B cell (primary cell): Measurements from ENCODE around the gene ABCF3. TPM values are rescaled to one million over a fixed set of nuclear protein-coding genes. Genes with fewer than 3 reads are reported as not detected.

Experiments
- ATAC-seq: fragments of 200-7000 bp; cut with Tn5 transposase; one replicate; pipeline ENCODE4 v1.10.0; 2021; ENCODE audit warnings: low read depth, mild to moderate bottlenecking, moderate number of reproducible peaks, moderate library complexity
- CTCF ChIA-PET: fragments of 350-600 bp; sonication (Branson Sonifier 250); formaldehyde crosslinking; loops from one replicate; lab custom pipeline; 2021; ENCODE audit warnings: antibody characterized with exemption, inconsistent platforms; lab: Charles Lee
- POLR2A ChIA-PET: fragments of 350-600 bp; sonication (Branson Sonifier 250); formaldehyde crosslinking; loops from one replicate; lab custom pipeline; 2021; ENCODE audit warnings: antibody characterized with exemption; lab: Charles Lee
- DNase-seq: peaks from one replicate; pipeline ENCODE4 v3.0.0; 2013
- H2AFZ ChIP-seq: 2 replicates; pipeline ENCODE4 v1.6.1; 2012; ENCODE audit warnings: mild to moderate bottlenecking, low read depth, low read length; ENCODE audit not compliant: insufficient read depth, poor library complexity, severe bottlenecking
- H3K27ac ChIP-seq, 2 donors: 1 replicate in 1 of 2; 2 replicates in 1 of 2; pipeline ENCODE4 v1.5.1; 2012 to 2013; ENCODE audit warnings: low read length in 2 of 2, mild to moderate bottlenecking in 2 of 2, moderate library complexity in 1 of 2
- H3K27me3 ChIP-seq, 4 experiments: fragments of 200-600 bp in 1 of 4; sonication (generic) in 1 of 4; replicated peaks in 1 of 4; 1 replicate in 2 of 4; 2 replicates in 2 of 4; pipeline versions ENCODE4 v1.6.1 to v1.7.0; 2013 to 2016; ENCODE audit warnings: low read length in 3 of 4, mild to moderate bottlenecking in 2 of 4, mixed read lengths in 1 of 4, moderate library complexity in 1 of 4; ENCODE audit not compliant: insufficient read depth in 4 of 4, control insufficient read depth in 3 of 4; ENCODE audit errors: control extremely low read depth in 1 of 4
- H3K36me3 ChIP-seq, 2 experiments: replicated peaks in 1 of 2; 1 replicate in 1 of 2; 2 replicates in 1 of 2; pipeline versions ENCODE4 v1.6.1 to v1.7.1; 2013; ENCODE audit warnings: low read length in 1 of 2; ENCODE audit not compliant: insufficient read depth in 2 of 2, control insufficient read depth in 1 of 2; ENCODE audit errors: control extremely low read depth in 1 of 2, extremely low read depth in 1 of 2
- H3K4me1 ChIP-seq, 2 donors: fragments of 200-600 bp in 1 of 2; sonication (generic) in 1 of 2; 1 replicate in 1 of 2; 2 replicates in 1 of 2; pipeline versions ENCODE4 v1.5.1 to v1.6.1; 2013 to 2017; ENCODE audit warnings: low read length in 2 of 2; ENCODE audit not compliant: control insufficient read depth in 2 of 2, insufficient read depth in 2 of 2
- H3K4me2 ChIP-seq: replicated peaks from 2 replicates; pipeline ENCODE3; 2012; ENCODE audit warnings: mild to moderate bottlenecking, low read depth, low read length; ENCODE audit not compliant: poor library complexity, severe bottlenecking
- H3K4me3 ChIP-seq, 5 experiments: fragments of 200-600 bp in 1 of 5; sonication (generic) in 1 of 5; 1 replicate in 3 of 5; 2 replicates in 2 of 5; pipeline versions ENCODE4 v1.5.1 to v1.7.0; 2011 to 2016; ENCODE audit warnings: low read length in 4 of 5, mild to moderate bottlenecking in 4 of 5, low read depth in 2 of 5, control low read depth in 1 of 5, moderate library complexity in 1 of 5; ENCODE audit not compliant: insufficient read depth in 1 of 5; ENCODE audit errors: control extremely low read depth in 1 of 5, extremely low read depth in 1 of 5
- H3K79me2 ChIP-seq: fragments of 200-600 bp; sonication (generic); one replicate; pipeline ENCODE4 v1.6.0; 2016; ENCODE audit warnings: low read length; ENCODE audit not compliant: control insufficient read depth, insufficient read depth
- H3K9ac ChIP-seq: fragments of 200-600 bp; sonication (generic); 2 replicates; pipeline ENCODE4 v1.6.1; 2017; ENCODE audit warnings: mild to moderate bottlenecking, low read length, moderate library complexity
- H3K9me3 ChIP-seq, 3 donors: one replicate each; pipeline versions ENCODE4 v1.6.1 to v1.7.1; 2013; ENCODE audit warnings: low read length in 2 of 3; ENCODE audit not compliant: control insufficient read depth in 2 of 3, insufficient read depth in 1 of 3; ENCODE audit errors: control extremely low read depth in 1 of 3
- H4K20me1 ChIP-seq: 2 replicates; pipeline ENCODE4 v1.6.0; 2012; ENCODE audit warnings: mild to moderate bottlenecking, low read length; ENCODE audit not compliant: insufficient read depth, control insufficient read depth, poor library complexity, severe bottlenecking
- H3K27ac Mint-ChIP-seq: one replicate; pipeline ENCODE4 v1.8.0; 2021; ENCODE audit warnings: mixed read lengths
- H3K27me3 Mint-ChIP-seq: one replicate; pipeline ENCODE4 v1.8.0; 2021; ENCODE audit warnings: mixed read lengths
- H3K4me1 Mint-ChIP-seq: one replicate; pipeline ENCODE4 v1.8.0; 2021; ENCODE audit warnings: mixed read lengths
- H3K4me3 Mint-ChIP-seq: one replicate; pipeline ENCODE4 v1.8.0; 2021; ENCODE audit warnings: mixed read lengths
- H3K9me3 Mint-ChIP-seq: one replicate; pipeline ENCODE4 v1.8.0; 2022; ENCODE audit warnings: mixed read lengths; ENCODE audit not compliant: insufficient read depth
- CTCF ChIP-seq: fragments of 200-600 bp; IDR thresholded peaks from one replicate; pipeline ENCODE4 v1.8.0; 2022; ENCODE audit warnings: antibody characterized with exemption, mild to moderate bottlenecking
- EZH2 ChIP-seq: IDR thresholded peaks from 2 replicates; pipeline ENCODE4 v1.6.1; 2012; ENCODE audit warnings: borderline replicate concordance, low read depth, mild to moderate bottlenecking, moderate library complexity, low read length; ENCODE audit not compliant: insufficient read depth, poor library complexity, severe bottlenecking
- WGBS: methylation state at CpG from one replicate; pipeline ENCODE4 v1.1.5; 2013; ENCODE audit warnings: missing lambda C conversion rate; ENCODE audit not compliant: insufficient coverage; 5-methylcytosine and 5-hydroxymethylcytosine counted together
- intact Hi-C: fragments of 100-400 bp; cut with micrococcal nuclease; formaldehyde crosslinking; loops from one replicate; pipeline ENCODE4 v1.10.0; 2022
- polyA minus RNA-seq: library from RNA; depleted of rRNA, polyadenylated mRNA; stranded (reverse); fragments of >200 nt; gene quantifications from 2 replicates; pipeline ENCODE4 v1.2.3, GENCODE V29; 2012
- polyA plus RNA-seq: library from polyadenylated mRNA; depleted of rRNA; stranded (reverse); fragments of >200 nt; gene quantifications from 2 replicates; pipeline ENCODE4 v1.2.3, GENCODE V29; 2012
- total RNA-seq, 2 donors: library from RNA; stranded (reverse); fragments of 120-200 nt in 1 of 2; gene quantifications; 1 replicate in 1 of 2; 2 replicates in 1 of 2; pipeline versions ENCODE4 v1.2.3 to v1.2.4, GENCODE V29; 2013 to 2022

Gene ABCF3
- 115 and 131 TPM in 2 replicates for total RNA-seq
- 46.0 TPM for total RNA-seq (2013)
- 74.0 and 86.5 TPM in 2 replicates for polyA plus RNA-seq
- polyA minus RNA-seq: 50.8 and 67.9 TPM in 2 replicates

- Histone ChIP-seq H3K36me3 (peaks cover 6 to 65% of the 10 kb centered on the region in 2 experiments), H4K20me1 (peaks cover 27% of the 10 kb centered on the region), H3K4me2 (peak within 1 kb of the TSS; percentile 92), H3K4me3 (peak within 1 kb of the TSS; percentile 70 to 100 (median 97)), H3K9ac (peak within 1 kb of the TSS; percentile 84), H3K4me1 (peaks cover 17 to 21% of the 10 kb centered on the region in 2 donors), H2AFZ (peak within 1 kb of the TSS; percentile 95), H3K27ac (peak within 1 kb of the TSS; percentile 48 to 68), H3K27me3 (no peaks in the 10 kb centered on the region), H3K79me2 (peaks cover 40% of the 10 kb centered on the region), H3K9me3 (no peaks in the 10 kb centered on the region)
- 1% methylated on average over 30 of the region's 45 CpGs for WGBS
- Mint-ChIP-seq H3K4me1 (peaks cover 33% of the 10 kb centered on the region), H3K27me3 (no peaks in the 10 kb centered on the region), H3K9me3 (no peaks in the 10 kb centered on the region), H3K27ac (peak within 1 kb of the TSS; percentile 94), H3K4me3 (peak within 1 kb of the TSS; percentile 99)
- no peak for DNase-seq
- POLR2A ChIA-PET: interaction anchor here (0.7 to 1.1 kb wide), 5 partner anchors 9 to 176 kb away, joined by 3 to 13 read pairs (median 5); partner anchors contain the start of genes AP2M1 and EIF2B5
- TF ChIP-seq CTCF (no peak), EZH2 (no peak)
- intact Hi-C loops: loop anchor here (1.0 to 5.0 kb wide), 5 partner anchors 43 to 526 kb away; partner anchors contain the start of genes EIF2B5, MAGEF1, PSMD2 and VWA5B2
- peak; percentile 8 for ATAC-seq
- CTCF ChIA-PET: interaction anchor here (0.5 to 1.9 kb wide), 8 partner anchors 13 to 302 kb away, joined by 3 to 9 read pairs (median 4); partner anchors contain the start of genes EEF1AKMT4, EIF2B5 and PARL
Measured at GRCh38 chr3:184186184-184186901, at the start of gene ABCF3. Gene ABCF3, plus strand, starts transcription at chr3:184186199. Its CDS starts 9 bp downstream, at chr3:184186208.

GRCh38 chr3:184140436-184140835 is 45.6 kb upstream of the ABCF3 start:
- intact Hi-C loops: no loop called here
- Histone ChIP-seq H2AFZ (no peak overlapping the region), H3K9me3 (no peaks in the 10 kb centered on the region), H3K9ac (no peak overlapping the region), H3K79me2 (peaks cover 10% of the 10 kb centered on the region), H3K4me2 (no peak overlapping the region), H4K20me1 (peaks cover 8% of the 10 kb centered on the region), H3K4me3 (no peak overlapping the region), H3K27ac (no peak overlapping the region), H3K36me3 (peaks cover 25 to 54% of the 10 kb centered on the region in 2 experiments), H3K27me3 (no peaks in the 10 kb centered on the region), H3K4me1 (peaks cover 20 to 23% of the 10 kb centered on the region in 2 donors)
- Mint-ChIP-seq H3K4me3 (no peak overlapping the region), H3K27ac (no peak overlapping the region), H3K27me3 (no peaks in the 10 kb centered on the region), H3K4me1 (peaks cover 32% of the 10 kb centered on the region), H3K9me3 (no peaks in the 10 kb centered on the region)
- ChIA-PET POLR2A (no interaction called here), CTCF (no interaction called here)
- no peak for TF ChIP-seq EZH2
- no peak for TF ChIP-seq CTCF
- DNase-seq (no peak), ATAC-seq (no peak)
- 98% methylated on average over 10 of the region's 10 CpGs for WGBS
